Liver (tissue), 3 donors: ENCODE results near the gene ADAMTS6.

ENCODE experiments used
- CTCF ChIP-seq: fragments of 150-350 bp; IDR thresholded peaks from 2 replicates; pipeline ENCODE4 v1.5.1; 2017; ENCODE audit warnings: improper control_type of control experiment, low read depth, low read length; ENCODE audit not compliant: missing input control
- HNF4A ChIP-seq, 2 donors: conservative IDR thresholded peaks; 2 replicates each; pipeline ENCODE4 v1.6.1; 2016; ENCODE audit warnings: antibody characterized with exemption in 2 of 2, mild to moderate bottlenecking in 2 of 2
- donor health status: healthy.
- donor health status: healthy.

- no peak for TF ChIP-seq CTCF
- no peak for TF ChIP-seq HNF4A (conservative IDR thresholded peaks at IDR 0.05)
These were observed 361.3 kb downstream of the ADAMTS6 start for GRCh38 chr5:65120371-65120967.
